SK-N-SH (cell line): Measurements from ENCODE around the gene NDOR1. TPM values are rescaled to one million over a fixed set of nuclear protein-coding genes. Genes with fewer than 3 reads are reported as not detected.

ENCODE experiments used
- CTCF ChIA-PET: fragments of 300-600, 350-600 bp; formaldehyde crosslinking; extraction: SDS; loops from one replicate; lab custom pipeline; 2021; lab: Yijun Ruan, JAX
- POLR2A ChIA-PET: fragments of 350-600 bp; sonication (Branson Sonifier 250); formaldehyde crosslinking; extraction: SDS; loops from one replicate; lab custom pipeline; 2020; ENCODE audit warnings: antibody characterized with exemption, inconsistent platforms; lab: Yijun Ruan, JAX
- DNase-seq: peaks from one replicate; pipeline ENCODE4 v3.0.0; 2012
- H2AFZ ChIP-seq: fragments of 200-600 bp; sonication (generic); 2 replicates; pipeline ENCODE4 v1.8.1; 2016; ENCODE audit warnings: antibody characterized with exemption, mild to moderate bottlenecking, low read depth
- H3F3A ChIP-seq: fragments of 200-600 bp; sonication (generic); replicated peaks from 2 replicates; pipeline ENCODE3; 2016; ENCODE audit warnings: antibody characterized with exemption, mild to moderate bottlenecking; ENCODE audit not compliant: insufficient read depth
- H3K27ac ChIP-seq, 2 experiments: fragments of 200-500 bp in 1 of 2; fragments of 200-600 bp in 1 of 2; sonication (Bioruptor generic) in 1 of 2; sonication (generic), shearing (Covaris generic) in 1 of 2; 2 replicates each; pipeline versions ENCODE4 v1.5.1 to v1.6.1; 2014 to 2016; ENCODE audit warnings: low read depth in 2 of 2, inconsistent platforms in 1 of 2, low read length in 1 of 2, mild to moderate bottlenecking in 1 of 2, mixed read lengths in 1 of 2
- H3K27me3 ChIP-seq: fragments of 200-600 bp; sonication (generic), shearing (Covaris generic); 2 replicates; pipeline ENCODE4 v1.6.1; 2016; ENCODE audit warnings: mixed run types; ENCODE audit not compliant: insufficient read depth
- H3K36me3 ChIP-seq, 2 experiments: fragments of 200-500 bp in 1 of 2; fragments of 200-600 bp in 1 of 2; sonication (Bioruptor generic) in 1 of 2; sonication (generic) in 1 of 2; replicated peaks in 1 of 2; 2 replicates each; pipeline versions ENCODE3 to v1.5.1; 2014 to 2016; ENCODE audit warnings: low read length in 1 of 2, mild to moderate bottlenecking in 1 of 2; ENCODE audit not compliant: insufficient read depth in 2 of 2, control insufficient read depth in 1 of 2
- H3K4me1 ChIP-seq, 2 experiments: fragments of 200-500 bp in 1 of 2; fragments of 200-600 bp in 1 of 2; sonication (Bioruptor generic) in 1 of 2; sonication (generic), shearing (Covaris generic) in 1 of 2; 2 replicates each; pipeline versions ENCODE4 v1.5.1 to v1.6.1; 2014 to 2016; ENCODE audit warnings: low read depth in 1 of 2, low read length in 1 of 2, mixed run types in 1 of 2; ENCODE audit not compliant: insufficient read depth in 2 of 2, control insufficient read depth in 1 of 2
- H3K4me2 ChIP-seq: fragments of 200-600 bp; sonication (generic), shearing (Covaris generic); 2 replicates; pipeline ENCODE4 v1.6.1; 2017; ENCODE audit warnings: mixed run types
- H3K4me3 ChIP-seq, 2 experiments: fragments of 200-500 bp in 1 of 2; fragments of 200-600 bp in 1 of 2; sonication (Bioruptor generic) in 1 of 2; sonication (generic), shearing (Covaris generic) in 1 of 2; 2 replicates each; pipeline versions ENCODE4 v1.5.1 to v1.8.1; 2014 to 2016; ENCODE audit warnings: low read depth in 2 of 2, inconsistent platforms in 1 of 2, low read length in 1 of 2, mild to moderate bottlenecking in 1 of 2, mixed read lengths in 1 of 2, moderate library complexity in 1 of 2
- H3K79me2 ChIP-seq: fragments of 200-600 bp; sonication (generic); 2 replicates; pipeline ENCODE4 v1.8.1; 2017; ENCODE audit warnings: mild to moderate bottlenecking; ENCODE audit not compliant: insufficient read depth
- H3K9ac ChIP-seq: fragments of 200-600 bp; sonication (generic); 2 replicates; pipeline ENCODE4 v1.6.1; 2017; ENCODE audit warnings: mixed run types
- H3K9me2 ChIP-seq: fragments of 200-600 bp; sonication (generic); 2 replicates; pipeline ENCODE4 v1.6.1; 2017; ENCODE audit warnings: mixed run types
- H3K9me3 ChIP-seq: fragments of 200-600 bp; sonication (generic); 2 replicates; pipeline ENCODE4 v1.6.1; 2017; ENCODE audit warnings: mixed run types, mild to moderate bottlenecking, moderate library complexity
- H4K20me1 ChIP-seq: fragments of 200-600 bp; sonication (generic); 2 replicates; pipeline ENCODE4 v1.6.1; 2017; ENCODE audit warnings: mild to moderate bottlenecking, mixed run types; ENCODE audit not compliant: insufficient read depth
- CHD2 ChIP-seq: fragments of 150-350 bp; IDR thresholded peaks from 2 replicates; pipeline ENCODE4 v1.6.1; 2018; ENCODE audit warnings: low read length; ENCODE audit not compliant: partially characterized antibody
- ELF1 ChIP-seq: IDR thresholded peaks from 2 replicates; pipeline ENCODE4 v1.4.0; 2012
- EP300 ChIP-seq, 2 experiments: IDR thresholded peaks; 2 replicates each; pipeline versions ENCODE4 v1.4.0 to v1.6.1; 2012; ENCODE audit warnings: borderline replicate concordance in 1 of 2, low read depth in 1 of 2, low read length in 1 of 2
- EZH2phosphoT487 ChIP-seq: fragments of 200-600 bp; sonication (generic); IDR thresholded peaks from 2 replicates; pipeline ENCODE4 v1.6.1; 2017; ENCODE audit warnings: low read depth, mixed run types, mild to moderate bottlenecking, antibody characterized with exemption, moderate library complexity, borderline replicate concordance
- FOSL2 ChIP-seq: IDR thresholded peaks from 2 replicates; pipeline ENCODE4 v1.4.0; 2012; ENCODE audit warnings: low read depth, mild to moderate bottlenecking, moderate library complexity, borderline replicate concordance
- FOXJ3 ChIP-seq: sonication (generic); formaldehyde crosslinking; IDR thresholded peaks from 2 replicates; pipeline ENCODE4 v1.5.1; 2020; ENCODE audit warnings: mild to moderate bottlenecking, missing genetic modification reagents
- FOXM1 ChIP-seq: IDR thresholded peaks from 2 replicates; pipeline ENCODE4 v1.4.0; 2012; ENCODE audit warnings: low read depth, mild to moderate bottlenecking
- GABPA ChIP-seq: IDR thresholded peaks from 2 replicates; pipeline ENCODE4 v1.4.0; 2012; ENCODE audit warnings: low read depth, mild to moderate bottlenecking
- GATA2 ChIP-seq: sonication (generic); formaldehyde crosslinking; IDR thresholded peaks from 2 replicates; pipeline ENCODE4 v1.5.0; 2020; ENCODE audit warnings: mild to moderate bottlenecking, missing genetic modification reagents
- IRF3 ChIP-seq: fragments of 150-350 bp; IDR thresholded peaks from 2 replicates; pipeline ENCODE4 v1.6.1; 2016; ENCODE audit warnings: mild to moderate bottlenecking, low read depth, low read length
- JUND ChIP-seq: IDR thresholded peaks from 2 replicates; pipeline ENCODE4 v1.4.0; 2012
- MEF2A ChIP-seq: IDR thresholded peaks from 2 replicates; pipeline ENCODE4 v1.4.0; 2012; ENCODE audit warnings: low read depth, borderline replicate concordance
- NRF1 ChIP-seq: IDR thresholded peaks from 2 replicates; pipeline ENCODE4 v1.6.1; 2012; ENCODE audit warnings: low read depth, mild to moderate bottlenecking, low read length
- POLR2AphosphoS5 ChIP-seq: IDR thresholded peaks from 2 replicates; pipeline ENCODE4 v1.6.1; 2012; ENCODE audit warnings: low read depth, low read length
- RXRA ChIP-seq: IDR thresholded peaks from 2 replicates; pipeline ENCODE4 v1.4.0; 2012; ENCODE audit warnings: low read depth, mild to moderate bottlenecking, borderline replicate concordance
- SIN3A ChIP-seq: IDR thresholded peaks from 2 replicates; pipeline ENCODE4 v1.6.1; 2012; ENCODE audit warnings: low read depth, mild to moderate bottlenecking, low read length, moderate library complexity, borderline replicate concordance
- TAF1 ChIP-seq: IDR thresholded peaks from 2 replicates; pipeline ENCODE4 v1.6.1; 2012; ENCODE audit warnings: low read depth, mild to moderate bottlenecking, low read length, moderate library complexity, borderline replicate concordance
- YY1 ChIP-seq: IDR thresholded peaks from 2 replicates; pipeline ENCODE4 v1.4.0; 2012; ENCODE audit warnings: low read depth, mild to moderate bottlenecking
- WGBS: methylation state at CpG from one replicate; pipeline ENCODE4 v1.1.6; 2017; ENCODE audit warnings: low lambda C conversion rate; 5-methylcytosine and 5-hydroxymethylcytosine counted together
- polyA plus RNA-seq, 3 experiments: library from polyadenylated mRNA; depleted of rRNA; stranded (reverse); fragments of >200 nt; gene quantifications; 2 replicates each; pipeline ENCODE4 v1.2.3, GENCODE V29; 2012
- TF ChIP-seq, protein P1 (sequence below): IDR thresholded peaks from 2 replicates; pipeline ENCODE4 v1.4.0; 2012; ENCODE audit warnings: low read depth, borderline replicate concordance
- TF ChIP-seq, protein P2 (sequence below): IDR thresholded peaks from 2 replicates; pipeline ENCODE4; 2012

Gene NDOR1
- polyA plus RNA-seq, 1 of the 3 experiments (the other 2 are of a cell fraction) = 8.6 TPM

- Histone ChIP-seq H3K9me3 (no peaks in the 10 kb centered on the region), H3K4me2 (peak within 1 kb of the TSS; percentile 99), H3K9ac (peak within 1 kb of the TSS; percentile 49), H3K36me3 (no peaks in the 10 kb centered on the region), H3K4me1 (peaks cover 5 to 33% of the 10 kb centered on the region in 2 experiments; a peak in 1 of 4 replicates), H3K27ac (peak within 1 kb of the TSS; percentile 15 to 76; a peak in 2 of 4 replicates), H3K27me3 (no peaks in the 10 kb centered on the region), H3K79me2 (no peaks in the 10 kb centered on the region), H3F3A (peaks cover 16% of the 10 kb centered on the region), H2AFZ (0 out of 2 replicates have a peak within 1 kb of the TSS, but pooled peaks have one; percentile 46), H3K9me2 (no peaks in the 10 kb centered on the region), H4K20me1 (no peaks in the 10 kb centered on the region), H3K4me3 (peak within 1 kb of the TSS; percentile 56; a peak in 3 of 4 replicates)
- WGBS = 23% methylated on average over 6 of the region's 88 CpGs
- POLR2A ChIA-PET = interaction anchor here (0.8 to 3.4 kb wide), 8 partner anchors 18 to 136 kb away, joined by 3 to 18 read pairs (median 4); partner anchors contain the start of genes ANAPC2, MAN1B1, NDOR1 and SSNA1
- TF ChIP-seq IRF3 (no peak), YY1 (no peak)
- CTCF ChIA-PET = interaction anchor here (0.6 to 7.7 kb wide), 9 partner anchors 14 to 176 kb away, joined by 3 to 95 read pairs (median 3); partner anchors contain the start of genes NELFB, NPDC1 and TPRN
- DNase-seq = peak; percentile 80
Observed at GRCh38 chr9:137222190-137223077, 16.9 kb downstream of the NDOR1 start, which contains the start of gene RNF208. TSS of gene RNF208 (minus strand) at chr9:137222240. CDS start at chr9:137221212, 1,028 bp downstream.

DNA sequence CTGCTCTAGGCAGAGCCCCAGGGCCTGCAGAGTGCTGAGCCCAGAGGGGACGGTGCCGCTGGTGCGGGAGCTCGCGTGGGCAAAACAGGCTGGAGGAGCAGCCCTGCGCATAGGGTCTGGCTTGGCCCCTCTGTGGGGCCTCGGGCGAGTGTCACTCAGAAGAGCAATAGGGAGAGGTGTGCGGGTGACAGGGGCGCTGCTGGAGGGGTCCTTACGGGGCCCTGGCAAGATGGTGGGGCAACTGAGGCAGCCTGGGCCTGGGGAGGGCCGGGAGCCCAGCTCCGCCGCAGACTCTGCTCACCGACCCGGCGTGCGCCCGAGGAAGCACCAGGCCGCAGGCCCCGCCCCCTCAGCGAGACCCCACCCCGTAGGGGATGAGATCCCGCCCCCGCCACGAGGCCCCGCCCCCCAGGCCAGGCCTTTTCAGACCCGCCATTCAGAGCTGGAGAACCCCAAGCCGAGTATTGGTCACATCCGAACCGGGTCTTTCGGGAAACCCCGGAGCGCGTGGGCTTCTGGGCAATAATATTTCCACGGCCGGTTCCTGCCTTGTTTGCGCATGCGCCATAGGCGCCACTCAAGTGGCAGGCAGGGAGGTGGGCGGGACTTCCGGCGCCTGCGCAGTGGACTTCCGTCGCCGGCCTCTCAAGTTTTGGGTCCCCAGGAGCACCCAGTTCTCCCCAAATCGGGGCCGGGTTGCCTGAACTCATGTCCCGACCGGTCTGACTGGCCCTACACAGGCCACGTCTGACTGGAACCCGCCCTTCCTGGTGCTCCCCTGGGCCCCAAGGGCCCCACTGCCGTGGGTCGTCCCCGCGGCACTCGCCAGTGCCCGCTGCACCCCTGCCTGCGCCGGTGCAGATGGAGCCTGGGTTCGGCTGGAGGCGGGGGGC is 17.8 kb downstream of the NDOR1 start:
- 2% methylated on average over 20 of the region's 63 CpGs for WGBS
- H3K9me3 ChIP-seq = no peaks in the 10 kb centered on the region
- H3F3A ChIP-seq = peaks cover 16% of the 10 kb centered on the region
- H3K27ac ChIP-seq = peak overlapping the region; percentile 75 to 86
- ChIA-PET POLR2A (interaction anchor here (0.8 to 3.4 kb wide), 9 partner anchors 17 to 136 kb away, joined by 3 to 18 read pairs (median 4); partner anchors contain the start of genes ANAPC2, MAN1B1, NDOR1 and SSNA1), CTCF (interaction anchor here (0.6 to 7.7 kb wide), 10 partner anchors 14 to 177 kb away, joined by 3 to 95 read pairs (median 5); partner anchors contain the start of genes ANAPC2, NELFB, NPDC1 and SSNA1)
- DNase-seq = peak; percentile 99
- H4K20me1 ChIP-seq = no peaks in the 10 kb centered on the region
- H3K27me3 ChIP-seq = no peaks in the 10 kb centered on the region
- H3K9me2 ChIP-seq = no peaks in the 10 kb centered on the region
- peak overlapping the region; percentile 69 to 92 for H3K4me3 ChIP-seq
- peak overlapping the region; percentile 99 for H3K4me2 ChIP-seq
- peak overlapping the region; percentile 82 for H3K9ac ChIP-seq
- peaks cover 5 to 41% of the 10 kb centered on the region in 2 experiments; a peak in 1 of 4 replicates for H3K4me1 ChIP-seq
- H3K79me2 ChIP-seq = no peaks in the 10 kb centered on the region
- peak overlapping the region; percentile 91 for H2AFZ ChIP-seq
- H3K36me3 ChIP-seq = no peaks in the 10 kb centered on the region
- TF ChIP-seq GABPA (peak; percentile 90), JUND (peak; percentile 35; the same call in 1 of the 2 replicates), SIN3A (0 out of 2 replicates have a peak, but pooled peaks have one; percentile 34), YY1 (peak; percentile 47; the same call in 1 of the 2 replicates), EZH2phosphoT487 (no peak), NRF1 (peak; percentile 81), FOXJ3 (CRISPR knock-in tag) (no peak), ELF1 (peak; percentile 73), FOSL2 (no peak), POLR2AphosphoS5 (peak; percentile 65), FOXM1 (no peak), GATA2 (no peak), EP300 (IDR thresholded peaks at IDR 0.05; ENCODE audit: borderline replicate concordance in 1 of 2, low read depth in 1 of 2, low read length in 1 of 2) (no peak), MEF2A (no peak), TAF1 (peak; percentile 62; the same call in 1 of the 2 replicates), RXRA (no peak), CHD2 (peak; percentile 79)
- TF ChIP-seq, protein P1, sequence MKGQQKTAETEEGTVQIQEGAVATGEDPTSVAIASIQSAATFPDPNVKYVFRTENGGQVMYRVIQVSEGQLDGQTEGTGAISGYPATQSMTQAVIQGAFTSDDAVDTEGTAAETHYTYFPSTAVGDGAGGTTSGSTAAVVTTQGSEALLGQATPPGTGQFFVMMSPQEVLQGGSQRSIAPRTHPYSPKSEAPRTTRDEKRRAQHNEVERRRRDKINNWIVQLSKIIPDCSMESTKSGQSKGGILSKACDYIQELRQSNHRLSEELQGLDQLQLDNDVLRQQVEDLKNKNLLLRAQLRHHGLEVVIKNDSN = no peak
- TF ChIP-seq, protein P2, sequence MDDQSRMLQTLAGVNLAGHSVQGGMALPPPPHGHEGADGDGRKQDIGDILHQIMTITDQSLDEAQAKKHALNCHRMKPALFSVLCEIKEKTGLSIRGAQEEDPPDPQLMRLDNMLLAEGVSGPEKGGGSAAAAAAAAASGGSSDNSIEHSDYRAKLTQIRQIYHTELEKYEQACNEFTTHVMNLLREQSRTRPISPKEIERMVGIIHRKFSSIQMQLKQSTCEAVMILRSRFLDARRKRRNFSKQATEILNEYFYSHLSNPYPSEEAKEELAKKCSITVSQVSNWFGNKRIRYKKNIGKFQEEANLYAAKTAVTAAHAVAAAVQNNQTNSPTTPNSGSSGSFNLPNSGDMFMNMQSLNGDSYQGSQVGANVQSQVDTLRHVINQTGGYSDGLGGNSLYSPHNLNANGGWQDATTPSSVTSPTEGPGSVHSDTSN = peak; percentile 62
